GM12874 (cell line): Measurements from ENCODE around the gene MYBL2.

Experiments used
- CTCF ChIP-seq: IDR thresholded peaks from 2 replicates; pipeline ENCODE4 v1.5.1; 2011; ENCODE audit warnings: low read depth, mild to moderate bottlenecking, control low read depth, low read length, moderate library complexity; ENCODE audit not compliant: insufficient read depth

MYBL2 gene

DNA sequence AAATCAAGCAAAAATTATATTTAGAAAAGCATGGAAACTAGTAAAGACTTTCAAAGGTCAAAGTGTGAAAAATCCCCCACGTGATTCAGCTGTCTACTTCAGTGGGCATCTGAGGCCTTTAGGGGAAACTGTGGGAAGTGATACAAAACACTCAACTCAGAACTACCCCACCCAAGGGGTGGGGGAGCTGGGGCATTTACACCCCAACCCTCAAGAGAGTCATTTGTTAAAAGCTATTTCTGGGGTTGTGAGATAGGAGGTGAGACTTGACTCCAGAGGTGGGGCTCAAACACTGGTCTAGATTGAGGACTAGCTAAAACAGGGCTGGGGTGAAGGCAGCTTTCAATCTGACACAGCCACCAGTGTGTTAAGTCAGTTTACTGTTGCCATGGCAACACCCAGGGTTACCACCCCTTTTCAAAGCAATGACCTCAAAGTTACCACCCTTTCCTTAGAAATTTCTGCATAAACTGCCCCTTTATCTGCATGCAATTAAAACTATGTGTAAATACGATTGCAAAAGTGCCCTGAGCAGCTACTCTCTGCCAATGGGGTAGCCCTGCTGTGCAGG is 69.8 kb downstream of the MYBL2 start:
- TF ChIP-seq CTCF = no peak

DNA sequence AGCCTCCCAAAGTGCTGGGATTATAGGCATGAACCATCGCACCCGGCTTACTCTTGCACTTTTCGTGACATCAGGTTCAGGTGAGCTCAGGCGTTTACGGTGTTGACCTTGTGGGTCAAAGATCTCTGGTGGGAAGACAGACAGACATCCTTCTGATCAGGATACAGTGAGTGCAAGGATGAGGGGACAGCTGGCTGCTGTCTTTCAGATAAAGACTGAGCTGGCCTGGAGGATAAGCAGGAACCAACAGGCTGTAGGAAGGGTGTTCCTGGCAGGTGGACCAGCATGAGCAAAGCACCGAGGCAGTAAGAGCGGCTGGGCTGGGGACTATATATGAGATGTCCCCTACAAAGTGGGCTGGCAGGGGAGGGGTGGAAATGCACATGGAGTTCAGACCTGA is 71.0 kb downstream of the MYBL2 start:
- no peak for TF ChIP-seq CTCF

DNA sequence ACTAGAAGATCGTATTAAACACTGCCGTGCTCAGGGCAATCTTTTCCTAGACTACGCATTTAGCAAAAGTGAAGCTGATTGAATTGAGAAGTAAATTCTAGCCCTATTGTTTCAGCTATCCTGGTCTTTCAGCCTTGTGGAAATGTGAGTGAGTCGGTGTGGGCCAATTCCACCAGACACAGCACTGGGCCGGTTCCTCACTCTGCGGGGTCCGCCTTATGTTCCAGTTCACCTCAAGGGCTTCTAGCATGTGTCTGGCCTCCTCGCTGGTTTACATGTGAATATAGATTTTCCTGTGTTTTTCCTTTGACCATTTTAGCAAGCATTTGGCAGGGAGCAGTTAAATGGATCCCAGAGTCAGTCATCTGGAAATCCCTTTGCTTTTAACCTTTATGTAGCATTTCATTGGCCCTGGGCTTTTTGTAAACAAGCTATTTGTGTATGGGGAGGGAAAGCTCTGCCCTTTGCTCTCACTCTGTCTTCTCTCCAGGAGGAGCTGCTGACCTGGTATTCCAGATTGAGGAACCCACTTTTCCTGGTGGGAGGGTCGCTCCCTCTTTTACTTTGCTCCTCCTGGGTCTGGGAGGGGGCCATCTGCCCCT is 72.3 kb downstream of the MYBL2 start:
- no peak for TF ChIP-seq CTCF

- no peak for TF ChIP-seq CTCF
Observed at GRCh38 chr20:43740642-43741041, 73.7 kb downstream of the MYBL2 start.

GRCh38 chr20:43744151-43744611 is 77.3 kb downstream of the MYBL2 start:
- TF ChIP-seq CTCF = no peak

- no peak for TF ChIP-seq CTCF
Observed at GRCh38 chr20:43744966-43745730, 78.2 kb downstream of the MYBL2 start.

- TF ChIP-seq CTCF = no peak
Observed at GRCh38 chr20:43746344-43747137, 79.6 kb downstream of the MYBL2 start.
